Natural killer cell (primary cell): ENCODE data around the gene ABCE1. TPM values are rescaled to one million over a fixed set of nuclear protein-coding genes. Genes with fewer than 3 reads are reported as not detected.

Experiments used
- ATAC-seq, 3 donors: fragments of 150-1000 bp in 2 of 3; fragments of 200-7000 bp in 1 of 3; cut with Tn5 transposase; 1 replicate in 1 of 3; 2 replicates in 2 of 3; pipeline ENCODE4 v1.10.0; 2021; ENCODE audit warnings: mild to moderate bottlenecking in 2 of 3, moderate library complexity in 2 of 3
- DNase-seq, 2 donors: peaks; one replicate each; pipeline versions ENCODE4 v3.0.0 to v3.0.0-alpha.2; 2013 to 2021; ENCODE audit warnings: mixed read lengths in 1 of 2
- H3K27ac ChIP-seq: one replicate; pipeline ENCODE4 v1.5.1; 2013; ENCODE audit warnings: mild to moderate bottlenecking, low read length
- H3K27me3 ChIP-seq: one replicate; pipeline ENCODE4 v1.6.1; 2013; ENCODE audit warnings: low read length; ENCODE audit not compliant: control insufficient read depth, insufficient read depth
- H3K36me3 ChIP-seq: one replicate; pipeline ENCODE4 v1.6.1; 2013; ENCODE audit warnings: low read length; ENCODE audit not compliant: control insufficient read depth, insufficient read depth
- H3K4me1 ChIP-seq: one replicate; pipeline ENCODE4 v1.6.1; 2013; ENCODE audit warnings: low read length; ENCODE audit not compliant: control insufficient read depth, insufficient read depth
- H3K4me3 ChIP-seq: one replicate; pipeline ENCODE4 v1.5.1; 2013; ENCODE audit warnings: low read length
- H3K9me3 ChIP-seq: one replicate; pipeline ENCODE4 v1.6.1; 2013; ENCODE audit warnings: low read length; ENCODE audit not compliant: control insufficient read depth, insufficient read depth
- H3K27ac Mint-ChIP-seq, 2 donors: one replicate each; pipeline ENCODE4 v1.8.0; 2022; ENCODE audit warnings: mild to moderate bottlenecking in 2 of 2, mixed read lengths in 2 of 2, moderate library complexity in 1 of 2
- H3K27me3 Mint-ChIP-seq, 2 donors: one replicate each; pipeline ENCODE4 v1.8.0; 2022; ENCODE audit warnings: low read depth in 2 of 2, mixed read lengths in 2 of 2
- H3K36me3 Mint-ChIP-seq: one replicate; pipeline ENCODE4 v1.8.0; 2022; ENCODE audit warnings: mixed read lengths
- H3K4me1 Mint-ChIP-seq, 2 donors: one replicate each; pipeline ENCODE4 v1.8.0; 2022; ENCODE audit warnings: mixed read lengths in 2 of 2
- H3K4me3 Mint-ChIP-seq: one replicate; pipeline ENCODE4 v1.8.0; 2022; ENCODE audit warnings: mild to moderate bottlenecking, moderate library complexity, mixed read lengths
- H3K9me3 Mint-ChIP-seq, 2 donors: one replicate each; pipeline ENCODE4 v1.8.0; 2022; ENCODE audit warnings: mixed read lengths in 2 of 2
- CTCF ChIP-seq: fragments of 200-600 bp; IDR thresholded peaks from one replicate; pipeline ENCODE4 v1.8.0; 2022; ENCODE audit warnings: antibody characterized with exemption
- WGBS: methylation state at CpG from one replicate; pipeline ENCODE4 v1.1.7; 2013; ENCODE audit warnings: missing lambda C conversion rate; ENCODE audit not compliant: insufficient coverage; 5-methylcytosine and 5-hydroxymethylcytosine counted together
- intact Hi-C: fragments of 100-400 bp; cut with micrococcal nuclease; formaldehyde crosslinking; loops from one replicate; pipeline ENCODE4 v1.14.2; 2022
- total RNA-seq, 4 donors: library from RNA; stranded (reverse); fragments of 120-200 nt in 1 of 4; gene quantifications; one replicate each; pipeline versions ENCODE4 v1.2.3 to v1.2.4, GENCODE V29; 2013 to 2022

The ABCE1 gene
- total RNA-seq, 3 donors from 2014 or later (not counting 1 experiment from before 2014, with no cell fraction given), result 25.8 to 33.8 (median 31.7) TPM

DNA sequence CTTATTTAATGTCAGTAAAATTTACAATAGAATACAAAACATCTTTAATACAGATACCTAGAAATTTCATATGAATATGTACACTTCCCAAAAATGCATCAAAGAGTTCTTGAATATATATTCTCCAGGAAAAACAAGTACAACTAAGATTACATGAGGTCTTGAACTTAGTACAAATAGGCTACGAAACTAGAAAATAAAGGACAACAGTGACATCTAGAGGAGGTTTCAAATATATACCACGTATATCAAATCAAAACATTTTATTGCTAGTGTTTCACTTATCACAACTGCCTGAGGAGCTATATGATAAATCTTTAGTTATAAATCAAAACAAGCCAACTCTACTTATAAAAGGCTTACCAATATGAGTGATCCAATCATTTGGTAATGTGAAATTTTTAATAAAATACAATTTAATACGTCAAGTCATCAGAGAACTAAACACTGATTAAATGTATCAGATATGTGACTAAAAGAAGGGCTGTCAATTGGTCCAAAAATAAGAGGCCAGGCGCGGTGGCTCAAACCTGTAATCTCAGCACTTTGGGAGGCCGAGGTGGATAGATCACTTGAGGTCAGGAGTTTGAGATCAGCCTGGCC lies 36.7 kb upstream of the ABCE1 start:
- H3K4me1 Mint-ChIP-seq, result peaks cover 13 to 20% of the 10 kb centered on the region in 2 donors
- WGBS, result 98% methylated on average over 4 of the region's 6 CpGs
- peak in 1 of 2 donors; percentile 67 for DNase-seq
- Histone ChIP-seq H3K36me3 (peaks cover 3% of the 10 kb centered on the region), H3K27me3 (no peaks in the 10 kb centered on the region), H3K9me3 (no peaks in the 10 kb centered on the region), H3K27ac (no peak overlapping the region), H3K4me1 (no peaks in the 10 kb centered on the region), H3K4me3 (no peak overlapping the region)
- H3K4me3 Mint-ChIP-seq, result no peak overlapping the region
- H3K9me3 Mint-ChIP-seq, result no peaks in the 10 kb centered on the region
- intact Hi-C loops, result loop anchor here (1.0 kb wide), 1 partner anchor 887 kb away; no protein-coding TSS in a partner anchor
- no peak overlapping the region for H3K27ac Mint-ChIP-seq
- peak; percentile 74 for TF ChIP-seq CTCF
- ATAC-seq, result peak; percentile 62 to 73 (median 66)
- no peaks in the 10 kb centered on the region for H3K27me3 Mint-ChIP-seq
- H3K36me3 Mint-ChIP-seq, result no peaks in the 10 kb centered on the region

DNA sequence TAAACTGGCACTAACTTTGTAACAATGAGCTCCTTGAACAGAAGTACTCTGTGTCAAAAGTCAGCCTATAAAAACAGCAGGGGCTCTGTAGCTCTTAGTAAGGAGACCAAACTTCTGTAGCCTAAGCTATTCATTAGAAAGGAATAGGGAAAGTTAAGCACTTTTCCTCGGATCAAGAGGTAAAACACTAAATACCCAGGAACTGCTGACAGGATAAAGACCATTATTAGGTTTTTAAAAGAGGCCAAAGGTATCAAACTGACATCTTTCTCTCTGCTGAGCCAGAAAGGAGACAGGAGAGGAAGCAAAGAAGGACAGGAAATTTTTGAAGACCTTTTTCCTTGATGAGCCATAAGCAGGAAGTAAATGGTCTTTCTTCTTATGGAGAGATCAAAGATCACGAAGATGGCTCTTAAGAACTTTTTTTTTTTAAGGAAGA lies 32.0 kb upstream of the ABCE1 start:
- H3K27ac Mint-ChIP-seq, result no peak overlapping the region

GRCh38 chr4:145069361-145069760 lies 28.8 kb upstream of the ABCE1 start:
- Histone ChIP-seq H3K4me1 (no peaks in the 10 kb centered on the region), H3K27me3 (no peaks in the 10 kb centered on the region), H3K9me3 (no peaks in the 10 kb centered on the region), H3K4me3 (no peak overlapping the region), H3K27ac (no peak overlapping the region), H3K36me3 (no peaks in the 10 kb centered on the region)
- no peak overlapping the region for H3K4me3 Mint-ChIP-seq
- 96% methylated on average over 3 of the region's 3 CpGs for WGBS
- peaks cover 16% of the 10 kb centered on the region in 2 donors for H3K4me1 Mint-ChIP-seq
- H3K27me3 Mint-ChIP-seq, result no peaks in the 10 kb centered on the region
- intact Hi-C loops, result no loop called here
- no peak for TF ChIP-seq CTCF
- H3K9me3 Mint-ChIP-seq, result no peaks in the 10 kb centered on the region
- H3K36me3 Mint-ChIP-seq, result no peaks in the 10 kb centered on the region
- H3K27ac Mint-ChIP-seq, result no peak overlapping the region
- no peak for DNase-seq
- ATAC-seq, result no peak

More for the DNA sequence above, 32.0 kb upstream of the ABCE1 start:
- Mint-ChIP-seq H3K4me1 (peaks cover 9 to 10% of the 10 kb centered on the region in 2 donors), H3K9me3 (no peaks in the 10 kb centered on the region), H3K4me3 (no peak overlapping the region), H3K27me3 (no peaks in the 10 kb centered on the region), H3K36me3 (no peaks in the 10 kb centered on the region)
- ATAC-seq, result no peak
- 88% methylated on average over 2 of the region's 2 CpGs for WGBS
- no peak overlapping the region for H3K27ac ChIP-seq
- H3K4me1 ChIP-seq, result no peaks in the 10 kb centered on the region
- no peak overlapping the region for H3K4me3 ChIP-seq
- no peak for TF ChIP-seq CTCF
- peaks cover 3% of the 10 kb centered on the region for H3K36me3 ChIP-seq
- DNase-seq, result no peak
- H3K27me3 ChIP-seq, result no peaks in the 10 kb centered on the region
- intact Hi-C loops, result no loop called here
- H3K9me3 ChIP-seq, result no peaks in the 10 kb centered on the region

- no peaks in the 10 kb centered on the region for H3K4me1 ChIP-seq
- H3K27me3 Mint-ChIP-seq, result no peaks in the 10 kb centered on the region
- no peak for DNase-seq
- intact Hi-C loops, result no loop called here
- TF ChIP-seq CTCF, result no peak
- no peaks in the 10 kb centered on the region for H3K36me3 ChIP-seq
- no CpG with 5 or more reads among the region's 2 CpGs for whole genome bisulfite sequencing
- no peak overlapping the region for H3K4me3 Mint-ChIP-seq
- no peak for ATAC-seq
- H3K9me3 Mint-ChIP-seq, result no peaks in the 10 kb centered on the region
- H3K27ac ChIP-seq, result no peak overlapping the region
- no peaks in the 10 kb centered on the region for H3K9me3 ChIP-seq
- H3K4me3 ChIP-seq, result no peak overlapping the region
- no peaks in the 10 kb centered on the region for H3K27me3 ChIP-seq
- H3K27ac Mint-ChIP-seq, result peak overlapping the region in 1 of 2 donors; percentile 62
- H3K36me3 Mint-ChIP-seq, result no peaks in the 10 kb centered on the region
- peaks cover 22 to 30% of the 10 kb centered on the region in 2 donors for H3K4me1 Mint-ChIP-seq
These were observed 26.6 kb upstream of the ABCE1 start for GRCh38 chr4:145071560-145071959.
